ENCODE data around the gene TMCC1. TPM values are rescaled to one million over a fixed set of nuclear protein-coding genes. Genes with fewer than 3 reads are reported as not detected.

The TMCC1 gene
- total RNA-seq, 1 donor from 2014 or later: 22.4 TPM

DNA sequence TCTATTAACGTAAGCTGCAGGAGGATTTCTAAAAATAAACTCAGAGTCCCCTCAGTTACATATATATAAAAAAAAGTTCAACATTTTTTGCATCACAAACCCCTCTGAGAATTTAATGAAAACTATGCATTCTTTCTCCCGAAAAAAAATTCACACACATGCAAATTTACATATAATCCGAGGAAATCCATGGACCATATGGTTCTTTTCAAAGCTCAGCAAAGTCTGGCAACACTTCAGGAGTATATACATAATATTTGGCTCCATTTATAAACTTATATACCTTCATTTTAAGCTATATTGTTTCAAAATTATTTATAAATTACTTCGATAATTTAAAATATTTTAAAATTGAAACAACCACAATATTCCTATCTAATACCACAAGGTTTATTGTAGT is 146.4 kb downstream of the TMCC1 start:
- Mint-ChIP-seq H3K27me3 (ENCODE audit: insufficient read depth) (no peaks in the 10 kb centered on the region), H3K27ac (no peak overlapping the region), H3K9me3 (peaks cover 4% of the 10 kb centered on the region), H3K4me1 (ENCODE audit: low read depth) (no peaks in the 10 kb centered on the region), H3K4me3 (no peak overlapping the region), H3K36me3 (ENCODE audit: low read depth) (no peaks in the 10 kb centered on the region)
- no peak for DNase-seq (ENCODE audit: low spot score)
- intact Hi-C loops (cut with micrococcal nuclease): no loop called here

DNA sequence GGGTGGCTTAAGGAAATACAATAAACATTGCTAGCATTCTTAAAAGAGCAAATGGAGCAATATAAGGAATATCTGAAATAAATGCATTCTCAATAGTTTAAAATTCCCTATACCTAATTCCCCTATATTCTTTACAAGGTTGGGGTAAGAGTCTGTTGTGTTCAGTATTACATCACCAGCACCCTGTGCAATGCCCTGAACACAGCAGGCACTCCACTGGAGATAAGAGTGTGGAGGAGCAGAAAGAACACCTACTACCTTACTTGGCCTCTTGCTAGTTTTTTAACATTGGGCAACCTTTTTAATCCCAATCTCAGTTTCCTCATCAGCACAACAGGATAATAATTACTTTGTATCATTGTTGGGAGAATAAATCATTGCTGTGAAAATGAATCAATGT is 146.9 kb downstream of the TMCC1 start:
- intact Hi-C loops (cut with micrococcal nuclease): no loop called here
- Mint-ChIP-seq H3K36me3 (ENCODE audit: low read depth) (no peaks in the 10 kb centered on the region), H3K4me1 (ENCODE audit: low read depth) (no peaks in the 10 kb centered on the region), H3K27me3 (ENCODE audit: insufficient read depth) (no peaks in the 10 kb centered on the region), H3K27ac (no peak overlapping the region), H3K4me3 (no peak overlapping the region), H3K9me3 (no peaks in the 10 kb centered on the region)
- no peak for DNase-seq (ENCODE audit: low spot score)

GRCh38 chr3:129745253-129745652 is 148.3 kb downstream of the TMCC1 start:
- H3K4me3 Mint-ChIP-seq: no peak overlapping the region
- no peak overlapping the region for H3K27ac Mint-ChIP-seq
- H3K9me3 Mint-ChIP-seq: no peaks in the 10 kb centered on the region
- intact Hi-C loops (cut with micrococcal nuclease): no loop called here
- H3K4me1 Mint-ChIP-seq (ENCODE audit: low read depth): no peaks in the 10 kb centered on the region
- H3K36me3 Mint-ChIP-seq (ENCODE audit: low read depth): no peaks in the 10 kb centered on the region
- no peaks in the 10 kb centered on the region for H3K27me3 Mint-ChIP-seq (ENCODE audit: insufficient read depth)
- no peak for DNase-seq (ENCODE audit: low spot score)

- intact Hi-C loops (cut with micrococcal nuclease): no loop called here
- Mint-ChIP-seq H3K36me3 (ENCODE audit: low read depth) (no peaks in the 10 kb centered on the region), H3K4me3 (no peak overlapping the region), H3K27ac (no peak overlapping the region), H3K9me3 (no peaks in the 10 kb centered on the region), H3K4me1 (ENCODE audit: low read depth) (no peaks in the 10 kb centered on the region), H3K27me3 (ENCODE audit: insufficient read depth) (no peaks in the 10 kb centered on the region)
- no peak for DNase-seq (ENCODE audit: low spot score)
These were observed 151.7 kb downstream of the TMCC1 start for GRCh38 chr3:129741794-129742193.

- Mint-ChIP-seq H3K4me3 (no peak overlapping the region), H3K9me3 (no peaks in the 10 kb centered on the region), H3K27ac (no peak overlapping the region), H3K4me1 (ENCODE audit: low read depth) (no peaks in the 10 kb centered on the region), H3K27me3 (ENCODE audit: insufficient read depth) (no peaks in the 10 kb centered on the region), H3K36me3 (ENCODE audit: low read depth) (no peaks in the 10 kb centered on the region)
- no peak for DNase-seq (ENCODE audit: low spot score)
- intact Hi-C loops (cut with micrococcal nuclease): no loop called here
These were observed 153.4 kb downstream of the TMCC1 start for GRCh38 chr3:129740090-129740489.

DNA sequence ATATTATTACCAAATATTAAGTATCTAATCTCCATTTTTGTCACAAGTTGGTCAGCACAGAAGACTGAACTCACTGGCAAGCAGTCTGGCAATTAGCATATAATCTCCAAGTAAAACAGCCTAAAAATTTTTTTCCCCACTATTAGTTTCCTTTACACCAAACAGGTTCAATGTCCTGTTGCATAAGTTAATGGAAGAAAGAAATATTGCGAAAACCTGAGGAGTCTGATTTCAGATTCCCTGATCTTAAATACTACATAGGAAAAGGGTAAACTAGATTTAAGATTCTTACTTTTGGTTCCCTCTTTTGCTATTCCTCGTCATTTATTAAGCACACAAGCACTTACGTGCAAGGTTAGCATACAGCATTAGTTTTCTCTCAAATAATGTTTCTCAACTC is 153.9 kb downstream of the TMCC1 start:
- no peaks in the 10 kb centered on the region for H3K36me3 Mint-ChIP-seq (ENCODE audit: low read depth)
- H3K9me3 Mint-ChIP-seq: no peaks in the 10 kb centered on the region
- H3K27ac Mint-ChIP-seq: no peak overlapping the region
- no peaks in the 10 kb centered on the region for H3K27me3 Mint-ChIP-seq (ENCODE audit: insufficient read depth)
- intact Hi-C loops (cut with micrococcal nuclease): no loop called here
- DNase-seq (ENCODE audit: low spot score): no peak
- no peak overlapping the region for H3K4me3 Mint-ChIP-seq
- no peaks in the 10 kb centered on the region for H3K4me1 Mint-ChIP-seq (ENCODE audit: low read depth)

DNA sequence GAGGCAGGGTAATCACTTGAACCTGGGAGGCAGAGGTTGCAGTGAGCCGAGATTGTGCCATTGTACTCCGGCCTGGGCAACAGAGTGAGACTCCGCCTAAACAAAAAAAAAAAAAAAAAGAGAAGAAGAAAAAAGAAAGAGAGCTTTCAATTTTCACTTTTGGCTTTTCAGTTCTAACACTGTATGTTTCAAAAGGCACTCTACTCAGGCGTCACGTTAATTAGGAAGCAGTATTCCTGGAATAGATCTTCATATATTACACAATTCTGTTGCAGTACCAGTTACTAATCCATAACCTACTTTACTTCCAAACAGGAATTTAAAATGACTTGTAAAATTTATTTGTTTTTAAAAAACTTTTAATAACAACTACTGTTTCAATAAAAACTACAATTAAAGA is 155.3 kb downstream of the TMCC1 start:
- Mint-ChIP-seq H3K4me3 (no peak overlapping the region), H3K27me3 (ENCODE audit: insufficient read depth) (no peaks in the 10 kb centered on the region), H3K36me3 (ENCODE audit: low read depth) (no peaks in the 10 kb centered on the region), H3K9me3 (no peaks in the 10 kb centered on the region), H3K4me1 (ENCODE audit: low read depth) (no peaks in the 10 kb centered on the region), H3K27ac (no peak overlapping the region)
- intact Hi-C loops (cut with micrococcal nuclease): no loop called here
- no peak for DNase-seq (ENCODE audit: low spot score)

DNA sequence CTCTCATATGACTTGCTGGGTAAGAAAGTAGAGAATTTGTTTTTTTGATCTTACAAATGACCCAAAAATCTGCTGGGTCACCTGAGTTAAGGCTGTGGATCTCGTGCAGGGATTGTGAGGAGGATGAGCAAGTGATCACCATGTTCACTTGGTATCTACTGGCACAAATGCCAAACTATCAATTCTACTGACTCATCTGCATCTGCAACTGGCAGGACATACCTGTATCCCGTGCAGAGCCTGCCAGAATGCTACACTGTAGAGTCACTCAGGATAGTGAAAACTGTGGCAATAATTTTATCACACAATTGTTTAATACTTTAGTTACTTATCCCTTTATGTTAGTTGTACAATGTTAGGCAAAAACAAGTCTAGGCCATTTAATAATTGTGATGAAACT is 157.4 kb downstream of the TMCC1 start:
- no peaks in the 10 kb centered on the region for H3K9me3 Mint-ChIP-seq
- H3K27ac Mint-ChIP-seq: no peak overlapping the region
- H3K4me1 Mint-ChIP-seq (ENCODE audit: low read depth): no peaks in the 10 kb centered on the region
- no peaks in the 10 kb centered on the region for H3K36me3 Mint-ChIP-seq (ENCODE audit: low read depth)
- no peak overlapping the region for H3K4me3 Mint-ChIP-seq
- H3K27me3 Mint-ChIP-seq (ENCODE audit: insufficient read depth): no peaks in the 10 kb centered on the region
- DNase-seq (ENCODE audit: low spot score): no peak
- intact Hi-C loops (cut with micrococcal nuclease): no loop called here

GRCh38 chr3:129735638-129736037 is 157.9 kb downstream of the TMCC1 start:
- Mint-ChIP-seq H3K27me3 (ENCODE audit: insufficient read depth) (no peaks in the 10 kb centered on the region), H3K4me3 (no peak overlapping the region)
- DNase-seq (ENCODE audit: low spot score): no peak

GRCh38 chr3:129734449-129734848 is 159.1 kb downstream of the TMCC1 start:
- Mint-ChIP-seq H3K36me3 (ENCODE audit: low read depth) (no peaks in the 10 kb centered on the region), H3K27me3 (ENCODE audit: insufficient read depth) (no peaks in the 10 kb centered on the region), H3K4me1 (ENCODE audit: low read depth) (no peaks in the 10 kb centered on the region), H3K4me3 (no peak overlapping the region), H3K9me3 (no peaks in the 10 kb centered on the region), H3K27ac (no peak overlapping the region)
- intact Hi-C loops (cut with micrococcal nuclease): no loop called here
- no peak for DNase-seq (ENCODE audit: low spot score)

More at GRCh38 chr3:129735638-129736037, 157.9 kb downstream of the TMCC1 start:
- no peaks in the 10 kb centered on the region for H3K9me3 Mint-ChIP-seq
- intact Hi-C loops (cut with micrococcal nuclease): no loop called here
- H3K27ac Mint-ChIP-seq: no peak overlapping the region
- no peaks in the 10 kb centered on the region for H3K4me1 Mint-ChIP-seq (ENCODE audit: low read depth)
- H3K36me3 Mint-ChIP-seq (ENCODE audit: low read depth): no peaks in the 10 kb centered on the region

DNA sequence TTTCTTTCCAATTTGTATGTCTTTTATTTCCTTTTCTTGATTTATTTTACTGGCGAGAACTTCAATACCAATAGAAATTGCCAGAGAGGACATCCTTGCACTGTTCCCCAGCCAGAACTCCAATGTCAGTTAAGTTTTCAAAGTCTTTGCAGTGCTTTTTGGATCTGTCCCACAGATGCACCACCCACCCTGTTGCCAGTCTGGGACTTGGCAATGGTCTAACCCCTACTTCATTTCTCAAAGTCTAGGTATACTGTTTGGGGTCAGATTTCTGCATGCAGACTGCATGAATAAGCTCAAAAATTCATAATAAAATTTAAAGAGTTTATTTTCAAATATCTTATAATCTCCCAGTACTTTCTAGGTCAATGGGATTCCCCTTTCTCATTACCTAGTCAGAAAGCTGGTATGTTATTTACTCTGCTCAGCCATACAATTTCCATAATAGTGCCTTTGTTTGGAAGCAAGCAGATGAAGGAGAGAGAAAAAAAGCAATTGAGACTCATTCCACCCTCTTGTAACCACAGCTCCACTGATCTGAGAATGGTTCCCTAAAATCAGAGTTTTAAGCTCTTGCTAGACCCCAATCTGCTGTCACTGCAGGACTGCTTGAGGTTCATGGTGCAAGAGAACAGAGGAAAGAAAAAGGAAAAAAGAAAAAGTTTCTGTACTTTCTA is 161.2 kb downstream of the TMCC1 start:
- H3K4me3 Mint-ChIP-seq: no peak overlapping the region
- DNase-seq (ENCODE audit: low spot score): no peak
- H3K4me1 Mint-ChIP-seq (ENCODE audit: low read depth): no peaks in the 10 kb centered on the region
- intact Hi-C loops (cut with micrococcal nuclease): no loop called here
- H3K9me3 Mint-ChIP-seq: no peaks in the 10 kb centered on the region
- H3K27me3 Mint-ChIP-seq (ENCODE audit: insufficient read depth): peaks cover 1% of the 10 kb centered on the region
- H3K36me3 Mint-ChIP-seq (ENCODE audit: low read depth): no peaks in the 10 kb centered on the region
- H3K27ac Mint-ChIP-seq: no peak overlapping the region

- no peak for DNase-seq (ENCODE audit: low spot score)
- Mint-ChIP-seq H3K9me3 (no peaks in the 10 kb centered on the region), H3K27me3 (ENCODE audit: insufficient read depth) (peaks cover 3% of the 10 kb centered on the region), H3K36me3 (ENCODE audit: low read depth) (no peaks in the 10 kb centered on the region), H3K27ac (no peak overlapping the region), H3K4me3 (no peak overlapping the region), H3K4me1 (ENCODE audit: low read depth) (no peaks in the 10 kb centered on the region)
- intact Hi-C loops (cut with micrococcal nuclease): no loop called here
These were observed 165.8 kb downstream of the TMCC1 start for GRCh38 chr3:129727707-129728106.

DNA sequence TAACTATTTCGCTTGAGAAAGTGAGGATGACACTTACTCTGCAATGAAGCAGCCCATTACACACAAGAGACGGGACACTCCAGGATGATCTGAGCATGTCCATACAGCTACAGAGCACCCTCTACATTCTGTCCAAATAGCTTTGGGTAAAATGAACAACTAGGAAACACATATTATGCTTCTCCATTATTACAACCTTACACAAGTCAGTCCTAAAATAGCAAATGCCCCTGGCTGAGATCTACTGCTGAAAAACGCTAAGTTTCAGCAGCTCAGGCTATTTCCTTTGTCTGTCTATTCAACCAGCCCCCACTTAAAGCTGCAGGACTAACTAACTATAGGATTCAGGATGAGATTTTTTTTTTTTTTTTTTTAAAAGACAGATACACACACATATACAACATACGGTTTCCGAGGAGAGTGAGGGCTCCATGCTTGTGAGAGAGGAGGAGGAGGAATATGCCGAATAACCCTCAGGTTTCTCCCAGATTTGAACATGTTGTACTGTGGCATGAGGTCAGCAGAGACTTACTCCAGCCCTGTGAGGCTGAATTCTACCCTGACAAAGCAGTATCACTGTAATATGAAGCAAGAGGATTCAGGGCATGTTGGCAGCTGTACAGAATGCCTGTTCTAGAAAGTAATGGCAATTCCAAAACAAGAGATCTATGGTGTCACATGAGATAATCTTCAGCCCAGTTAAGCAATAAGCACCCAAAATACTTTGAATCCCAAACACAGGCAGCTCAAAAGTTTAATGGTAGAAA is 169.8 kb downstream of the TMCC1 start:
- intact Hi-C loops (cut with micrococcal nuclease): no loop called here
- Mint-ChIP-seq H3K4me1 (ENCODE audit: low read depth) (no peaks in the 10 kb centered on the region), H3K9me3 (no peaks in the 10 kb centered on the region), H3K27me3 (ENCODE audit: insufficient read depth) (peaks cover 3% of the 10 kb centered on the region), H3K27ac (no peak overlapping the region), H3K36me3 (ENCODE audit: low read depth) (no peaks in the 10 kb centered on the region), H3K4me3 (no peak overlapping the region)
- no peak for DNase-seq (ENCODE audit: low spot score)
